ENCODE data around the gene KPNA2.
"Not testable (repeated sequence)": the region's sequence is repeated elsewhere in the genome, so short reads cannot be mapped to it uniquely, and the experiment has no call there.

The KPNA2 gene

GRCh38 chr17:68077498-68077897 lies 42.0 kb downstream of the KPNA2 start:
- not testable (repeated sequence) for H3K9me3 ChIP-seq (ENCODE audit: insufficient read depth, low read depth, low read length); H2BK5ac ChIP-seq (ENCODE audit: low read depth, low read length, poor library complexity); H3K18ac ChIP-seq (ENCODE audit: low read length); H3K23ac ChIP-seq (ENCODE audit: low read length); H3K79me1 ChIP-seq (ENCODE audit: low read length); H3K36me3 ChIP-seq (ENCODE audit: control insufficient read depth in 1 of 2, insufficient read depth in 2 of 2, low read length in 2 of 2); H2AFZ ChIP-seq (ENCODE audit: insufficient read depth, low read length, poor library complexity); H2AK5ac ChIP-seq (ENCODE audit: low read length); H3K4me1 ChIP-seq (ENCODE audit: control insufficient read depth in 1 of 2, insufficient read depth in 2 of 2, low read length in 2 of 2); DNase-seq; H4K12ac ChIP-seq (ENCODE audit: low read depth, low read length); H2BK120ac ChIP-seq (ENCODE audit: insufficient read depth, low read length, poor library complexity); H4K8ac ChIP-seq (ENCODE audit: low read depth, low read length); H3K27me3 ChIP-seq (ENCODE audit: insufficient read depth, low read length); H3K4me2 ChIP-seq (ENCODE audit: low read length); H3K4me3 ChIP-seq (ENCODE audit: low read depth, low read length); H3K4ac ChIP-seq (ENCODE audit: low read depth, low read length); H3K79me2 ChIP-seq (ENCODE audit: control insufficient read depth, insufficient read depth, low read length, poor library complexity); H3K14ac ChIP-seq (ENCODE audit: low read length); H2BK12ac ChIP-seq (ENCODE audit: low read length); H3K9ac ChIP-seq (ENCODE audit: low read length); H4K91ac ChIP-seq (ENCODE audit: low read depth, low read length); H3K27ac ChIP-seq (ENCODE audit: low read depth, low read length)
- no CpG with 5 or more reads among the region's 5 CpGs for WGBS (ENCODE audit: extremely low coverage, insufficient coverage, insufficient read length)

GRCh38 chr17:68080411-68081150 lies 45.0 kb downstream of the KPNA2 start:
- no peak overlapping the region for H2AFZ ChIP-seq (ENCODE audit: insufficient read depth, low read length, poor library complexity)
- H3K4me3 ChIP-seq (ENCODE audit: low read depth, low read length) = no peak overlapping the region
- H2AK5ac ChIP-seq (ENCODE audit: low read length) = no peak overlapping the region
- no peak overlapping the region for H2BK5ac ChIP-seq (ENCODE audit: low read depth, low read length, poor library complexity)
- no CpG with 5 or more reads among the region's 46 CpGs for WGBS (ENCODE audit: extremely low coverage, insufficient coverage, insufficient read length)
- no peaks in the 10 kb centered on the region for H3K36me3 ChIP-seq (ENCODE audit: control insufficient read depth in 1 of 2, insufficient read depth in 2 of 2, low read length in 2 of 2)
- no peaks in the 10 kb centered on the region for H3K27me3 ChIP-seq (ENCODE audit: insufficient read depth, low read length)
- H4K91ac ChIP-seq (ENCODE audit: low read depth, low read length) = no peak overlapping the region
- H2BK120ac ChIP-seq (ENCODE audit: insufficient read depth, low read length, poor library complexity) = no peak overlapping the region
- H3K23ac ChIP-seq (ENCODE audit: low read length) = no peak overlapping the region
- no peak overlapping the region for H3K14ac ChIP-seq (ENCODE audit: low read length)
- no peak for DNase-seq
- H3K4ac ChIP-seq (ENCODE audit: low read depth, low read length) = no peak overlapping the region
- no peak overlapping the region for H3K18ac ChIP-seq (ENCODE audit: low read length)
- peaks cover 2% of the 10 kb centered on the region for H3K9me3 ChIP-seq (ENCODE audit: insufficient read depth, low read depth, low read length)
- H3K9ac ChIP-seq (ENCODE audit: low read length) = no peak overlapping the region
- no peak overlapping the region for H3K27ac ChIP-seq (ENCODE audit: low read depth, low read length)
- no peaks in the 10 kb centered on the region for H3K4me1 ChIP-seq (ENCODE audit: control insufficient read depth in 1 of 2, insufficient read depth in 2 of 2, low read length in 2 of 2)
- H4K8ac ChIP-seq (ENCODE audit: low read depth, low read length) = no peak overlapping the region
- no peak overlapping the region for H4K12ac ChIP-seq (ENCODE audit: low read depth, low read length)
- H3K79me1 ChIP-seq (ENCODE audit: low read length) = no peaks in the 10 kb centered on the region
- no peak overlapping the region for H2BK12ac ChIP-seq (ENCODE audit: low read length)
- H3K4me2 ChIP-seq (ENCODE audit: low read length) = no peak overlapping the region
- H3K79me2 ChIP-seq (ENCODE audit: control insufficient read depth, insufficient read depth, low read length, poor library complexity) = no peaks in the 10 kb centered on the region

GRCh38 chr17:68081305-68082265 lies 46.0 kb downstream of the KPNA2 start:
- H3K79me2 ChIP-seq (ENCODE audit: control insufficient read depth, insufficient read depth, low read length, poor library complexity); H3K4me2 ChIP-seq (ENCODE audit: low read length); H2BK5ac ChIP-seq (ENCODE audit: low read depth, low read length, poor library complexity); H3K14ac ChIP-seq (ENCODE audit: low read length); H3K18ac ChIP-seq (ENCODE audit: low read length); H4K12ac ChIP-seq (ENCODE audit: low read depth, low read length); H2AK5ac ChIP-seq (ENCODE audit: low read length); H3K27ac ChIP-seq (ENCODE audit: low read depth, low read length); H3K4me3 ChIP-seq (ENCODE audit: low read depth, low read length); H3K9me3 ChIP-seq (ENCODE audit: insufficient read depth, low read depth, low read length); H3K36me3 ChIP-seq (ENCODE audit: control insufficient read depth in 1 of 2, insufficient read depth in 2 of 2, low read length in 2 of 2); H4K8ac ChIP-seq (ENCODE audit: low read depth, low read length); H3K4ac ChIP-seq (ENCODE audit: low read depth, low read length); H2AFZ ChIP-seq (ENCODE audit: insufficient read depth, low read length, poor library complexity); H3K27me3 ChIP-seq (ENCODE audit: insufficient read depth, low read length); H2BK120ac ChIP-seq (ENCODE audit: insufficient read depth, low read length, poor library complexity); H3K79me1 ChIP-seq (ENCODE audit: low read length); DNase-seq; H2BK12ac ChIP-seq (ENCODE audit: low read length); H3K9ac ChIP-seq (ENCODE audit: low read length); H3K4me1 ChIP-seq (ENCODE audit: control insufficient read depth in 1 of 2, insufficient read depth in 2 of 2, low read length in 2 of 2); H4K91ac ChIP-seq (ENCODE audit: low read depth, low read length); H3K23ac ChIP-seq (ENCODE audit: low read length): not testable (repeated sequence)
- WGBS (ENCODE audit: extremely low coverage, insufficient coverage, insufficient read length) = no CpG with 5 or more reads among the region's 13 CpGs

- Histone ChIP-seq H3K9me3 (ENCODE audit: insufficient read depth, low read depth, low read length) (no peaks in the 10 kb centered on the region), H3K4me3 (ENCODE audit: low read depth, low read length) (no peak overlapping the region), H3K14ac (ENCODE audit: low read length) (no peak overlapping the region), H3K79me1 (ENCODE audit: low read length) (no peaks in the 10 kb centered on the region), H3K4me1 (ENCODE audit: control insufficient read depth in 1 of 2, insufficient read depth in 2 of 2, low read length in 2 of 2) (no peaks in the 10 kb centered on the region), H3K27ac (ENCODE audit: low read depth, low read length) (no peak overlapping the region), H2BK120ac (ENCODE audit: insufficient read depth, low read length, poor library complexity) (no peak overlapping the region), H4K12ac (ENCODE audit: low read depth, low read length) (no peak overlapping the region), H3K9ac (ENCODE audit: low read length) (no peak overlapping the region), H2AK5ac (ENCODE audit: low read length) (no peak overlapping the region), H3K4me2 (ENCODE audit: low read length) (no peak overlapping the region), H2BK12ac (ENCODE audit: low read length) (no peak overlapping the region), H3K79me2 (ENCODE audit: control insufficient read depth, insufficient read depth, low read length, poor library complexity) (no peaks in the 10 kb centered on the region), H3K4ac (ENCODE audit: low read depth, low read length) (no peak overlapping the region), H2AFZ (ENCODE audit: insufficient read depth, low read length, poor library complexity) (no peak overlapping the region), H4K91ac (ENCODE audit: low read depth, low read length) (no peak overlapping the region), H3K27me3 (ENCODE audit: insufficient read depth, low read length) (no peaks in the 10 kb centered on the region), H3K36me3 (ENCODE audit: control insufficient read depth in 1 of 2, insufficient read depth in 2 of 2, low read length in 2 of 2) (no peaks in the 10 kb centered on the region), H4K8ac (ENCODE audit: low read depth, low read length) (no peak overlapping the region), H3K23ac (ENCODE audit: low read length) (no peak overlapping the region), H2BK5ac (ENCODE audit: low read depth, low read length, poor library complexity) (no peak overlapping the region), H3K18ac (ENCODE audit: low read length) (no peak overlapping the region)
- no CpG with 5 or more reads among the region's 7 CpGs for WGBS (ENCODE audit: extremely low coverage, insufficient coverage, insufficient read length)
- no peak for DNase-seq
These were observed 50.3 kb downstream of the KPNA2 start for GRCh38 chr17:68085771-68086381.

Measured in trophoblast cell (in vitro differentiated cells and primary cell).